Hematopoietic multipotent progenitor cell treated with erythropoietin and hydrocortisone succinate and interleukin-3 and kit ligand, for 6 days (in vitro differentiated cells): ENCODE results near the gene GPR156.
A peak's percentile ranks its signal among the peaks of the same experiment; 100 is the strongest.
"Not testable (repeated sequence)": the region's sequence is repeated elsewhere in the genome, so short reads cannot be mapped to it uniquely, and the experiment has no call there.

ENCODE experiments used
- DNase-seq: peaks from one replicate; pipeline ENCODE4 v3.0.0-alpha.2; 2015

The GPR156 gene

GRCh38 chr3:120284747-120285507 lies at the start of gene GPR156:
Gene GPR156 (minus strand): TSS chr3:120285222. CDS start chr3:120244098, 41,124 bp downstream.
- DNase-seq = peak; percentile 16

GRCh38 chr3:120332646-120333045 lies 47.6 kb upstream of the GPR156 start:
- DNase-seq = no peak

GRCh38 chr3:120331076-120331475 lies 46.1 kb upstream of the GPR156 start:
- DNase-seq = no peak

- no peak for DNase-seq
Observed at GRCh38 chr3:120326784-120327183, 41.8 kb upstream of the GPR156 start.

GRCh38 chr3:120324190-120324589 lies 39.2 kb upstream of the GPR156 start:
- DNase-seq = no peak

- not testable (repeated sequence) for DNase-seq
Observed at GRCh38 chr3:120323761-120324160, 38.7 kb upstream of the GPR156 start.

GRCh38 chr3:120311863-120312794 lies 27.1 kb upstream of the GPR156 start:
- DNase-seq = no peak

- DNase-seq = no peak
Observed at GRCh38 chr3:120306519-120307455, 21.8 kb upstream of the GPR156 start.

- DNase-seq = no peak
Observed at GRCh38 chr3:120304616-120305015, 19.6 kb upstream of the GPR156 start.

- DNase-seq = no peak
Observed at GRCh38 chr3:120302361-120302760, 17.3 kb upstream of the GPR156 start.

- no peak for DNase-seq
Observed at GRCh38 chr3:120300971-120301370, 15.9 kb upstream of the GPR156 start.

GRCh38 chr3:120299403-120299802 lies 14.4 kb upstream of the GPR156 start:
- no peak for DNase-seq

- no peak for DNase-seq
Observed at GRCh38 chr3:120298996-120299395, 14.0 kb upstream of the GPR156 start.

GRCh38 chr3:120291552-120291951 lies 6.5 kb upstream of the GPR156 start:
- not testable (repeated sequence) for DNase-seq

- no peak for DNase-seq
Observed at GRCh38 chr3:120289636-120290035, 4.6 kb upstream of the GPR156 start.

- DNase-seq = peak; percentile 46
Observed at GRCh38 chr3:120286465-120286864, 1.4 kb upstream of the GPR156 start.

- DNase-seq = no peak
Observed at GRCh38 chr3:120285508-120285841, 453 bp upstream of the GPR156 start.

- DNase-seq = no peak
Observed at GRCh38 chr3:120281261-120281660, 3.8 kb downstream of the GPR156 start.

- DNase-seq = no peak
Observed at GRCh38 chr3:120280566-120280965, 4.5 kb downstream of the GPR156 start.

- DNase-seq = no peak
Observed at GRCh38 chr3:120280026-120280425, 5.0 kb downstream of the GPR156 start.

- DNase-seq = no peak
Observed at GRCh38 chr3:120276767-120277166, 8.3 kb downstream of the GPR156 start.

- no peak for DNase-seq
Observed at GRCh38 chr3:120275618-120276017, 9.4 kb downstream of the GPR156 start.

- no peak for DNase-seq
Observed at GRCh38 chr3:120274739-120275167, 10.3 kb downstream of the GPR156 start.
